Chondrocyte (in vitro differentiated cells): ENCODE results near the gene BICD2. TPM values are rescaled to one million over a fixed set of nuclear protein-coding genes. Genes with fewer than 3 reads are reported as not detected.
A peak's percentile ranks its signal among the peaks of the same experiment; 100 is the strongest.

Experiments used
- DNase-seq: peaks from one replicate; pipeline ENCODE4 v3.0.0; 2021; ENCODE audit warnings: mixed read lengths, low spot score
- H3K27ac Mint-ChIP-seq: one replicate; pipeline ENCODE4 v1.8.0; 2021; ENCODE audit warnings: mild to moderate bottlenecking, moderate library complexity, mixed read lengths; ENCODE audit not compliant: unreplicated experiment
- H3K27me3 Mint-ChIP-seq: 2 replicates; pipeline ENCODE4 v1.8.0; 2021; ENCODE audit warnings: low read depth, mixed read lengths
- H3K36me3 Mint-ChIP-seq: 2 replicates; pipeline ENCODE4 v1.8.0; 2021; ENCODE audit warnings: low read depth, mixed read lengths
- H3K4me1 Mint-ChIP-seq: 2 replicates; pipeline ENCODE4 v1.8.0; 2021; ENCODE audit warnings: low read depth, mild to moderate bottlenecking, mixed read lengths
- H3K4me3 Mint-ChIP-seq: one replicate; pipeline ENCODE4 v1.8.0; 2021; ENCODE audit warnings: mild to moderate bottlenecking, moderate library complexity, mixed read lengths; ENCODE audit not compliant: unreplicated experiment
- H3K9me3 Mint-ChIP-seq: 2 replicates; pipeline ENCODE4 v1.8.0; 2021; ENCODE audit warnings: low read depth, mixed read lengths
- total RNA-seq: library from RNA; stranded (reverse); gene quantifications from 3 replicates; pipeline ENCODE4 v1.2.1, GENCODE V29; 2021
- TF ChIP-seq, protein P1 (sequence below): fragments of 200-600 bp; sonication (generic); IDR thresholded peaks from 2 replicates; pipeline ENCODE4 v1.5.0; 2021; ENCODE audit warnings: antibody characterized with exemption, mild to moderate bottlenecking, moderate library complexity

The BICD2 gene
- total RNA-seq, 1 donor from 2014 or later = 41.9 TPM

DNA sequence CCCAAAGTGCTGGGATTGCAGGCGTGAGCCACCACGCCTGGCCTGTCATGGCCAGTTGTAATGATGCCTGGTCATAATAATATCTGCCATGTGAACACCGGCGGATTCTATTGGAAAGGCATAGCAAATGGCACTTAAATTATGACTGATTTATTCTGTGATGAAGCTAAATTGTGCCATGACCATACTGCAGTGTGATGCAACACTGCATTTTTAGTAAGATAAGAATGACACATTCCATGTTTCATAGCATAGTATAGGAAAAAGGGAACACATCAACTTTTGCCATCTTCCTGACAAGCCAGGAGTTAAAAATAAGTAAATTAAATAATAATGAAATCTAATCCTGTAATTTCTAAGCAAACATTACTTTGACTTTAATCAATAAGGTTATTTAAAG is 30.4 kb upstream of the BICD2 start:
- Mint-ChIP-seq H3K36me3 (no peaks in the 10 kb centered on the region), H3K27me3 (peaks cover 59% of the 10 kb centered on the region), H3K4me1 (peaks cover 6% of the 10 kb centered on the region), H3K9me3 (no peaks in the 10 kb centered on the region), H3K4me3 (no peak overlapping the region), H3K27ac (no peak overlapping the region)
- no peak for DNase-seq
- TF ChIP-seq, protein P1, sequence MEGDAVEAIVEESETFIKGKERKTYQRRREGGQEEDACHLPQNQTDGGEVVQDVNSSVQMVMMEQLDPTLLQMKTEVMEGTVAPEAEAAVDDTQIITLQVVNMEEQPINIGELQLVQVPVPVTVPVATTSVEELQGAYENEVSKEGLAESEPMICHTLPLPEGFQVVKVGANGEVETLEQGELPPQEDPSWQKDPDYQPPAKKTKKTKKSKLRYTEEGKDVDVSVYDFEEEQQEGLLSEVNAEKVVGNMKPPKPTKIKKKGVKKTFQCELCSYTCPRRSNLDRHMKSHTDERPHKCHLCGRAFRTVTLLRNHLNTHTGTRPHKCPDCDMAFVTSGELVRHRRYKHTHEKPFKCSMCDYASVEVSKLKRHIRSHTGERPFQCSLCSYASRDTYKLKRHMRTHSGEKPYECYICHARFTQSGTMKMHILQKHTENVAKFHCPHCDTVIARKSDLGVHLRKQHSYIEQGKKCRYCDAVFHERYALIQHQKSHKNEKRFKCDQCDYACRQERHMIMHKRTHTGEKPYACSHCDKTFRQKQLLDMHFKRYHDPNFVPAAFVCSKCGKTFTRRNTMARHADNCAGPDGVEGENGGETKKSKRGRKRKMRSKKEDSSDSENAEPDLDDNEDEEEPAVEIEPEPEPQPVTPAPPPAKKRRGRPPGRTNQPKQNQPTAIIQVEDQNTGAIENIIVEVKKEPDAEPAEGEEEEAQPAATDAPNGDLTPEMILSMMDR = no peak

GRCh38 chr9:92794426-92794825 is 29.8 kb upstream of the BICD2 start:
- Mint-ChIP-seq H3K9me3 (no peaks in the 10 kb centered on the region), H3K36me3 (no peaks in the 10 kb centered on the region), H3K4me3 (no peak overlapping the region), H3K27ac (no peak overlapping the region), H3K27me3 (peaks cover 54% of the 10 kb centered on the region), H3K4me1 (peaks cover 6% of the 10 kb centered on the region)
- TF ChIP-seq, protein P1 = no peak
- no peak for DNase-seq

- Mint-ChIP-seq H3K4me1 (peaks cover 6% of the 10 kb centered on the region), H3K4me3 (no peak overlapping the region), H3K36me3 (peaks cover 1% of the 10 kb centered on the region), H3K27ac (no peak overlapping the region), H3K27me3 (peaks cover 24% of the 10 kb centered on the region), H3K9me3 (peaks cover 10% of the 10 kb centered on the region)
- TF ChIP-seq, protein P1 = peak; percentile 93
- DNase-seq = no peak
Observed at GRCh38 chr9:92790542-92791527, 26.2 kb upstream of the BICD2 start.

- Mint-ChIP-seq H3K27ac (no peak overlapping the region), H3K4me1 (peaks cover 6% of the 10 kb centered on the region), H3K36me3 (peaks cover 1% of the 10 kb centered on the region), H3K9me3 (peaks cover 11% of the 10 kb centered on the region), H3K4me3 (no peak overlapping the region), H3K27me3 (peaks cover 13% of the 10 kb centered on the region)
- DNase-seq = no peak
- TF ChIP-seq, protein P1 = no peak
Observed at GRCh38 chr9:92786298-92786697, 21.7 kb upstream of the BICD2 start.

- Mint-ChIP-seq H3K27ac (no peak overlapping the region), H3K4me3 (no peak overlapping the region), H3K27me3 (peaks cover 12% of the 10 kb centered on the region), H3K36me3 (no peaks in the 10 kb centered on the region), H3K4me1 (no peaks in the 10 kb centered on the region), H3K9me3 (peaks cover 13% of the 10 kb centered on the region)
- no peak for DNase-seq
- TF ChIP-seq, protein P1 = no peak
Observed at GRCh38 chr9:92781899-92782298, 17.3 kb upstream of the BICD2 start.
